Peyer's patch (tissue), 4 donors: ENCODE data around the gene C12orf54. TPM values are rescaled to one million over a fixed set of nuclear protein-coding genes. Genes with fewer than 3 reads are reported as not detected.
"Not testable (repeated sequence)": the region's sequence is repeated elsewhere in the genome, so short reads cannot be mapped to it uniquely, and the experiment has no call there.

Source experiments
- DNase-seq, 3 donors: peaks; one replicate each; pipeline ENCODE4 v3.0.0-alpha.2; 2017 to 2019
- H3K27ac ChIP-seq, 4 donors: fragments of 200-600 bp; sonication (generic); one replicate each; pipeline ENCODE4 v1.5.1; 2016 to 2019
- H3K27me3 ChIP-seq, 2 donors: fragments of 200-600 bp; sonication (generic); one replicate each; pipeline ENCODE4 v1.5.1; 2019
- H3K36me3 ChIP-seq, 3 donors: fragments of 200-600 bp; sonication (generic); one replicate each; pipeline ENCODE4 v1.5.1; 2016 to 2019
- H3K4me1 ChIP-seq, 4 donors: fragments of 200-600 bp; sonication (generic); one replicate each; pipeline ENCODE4 v1.5.1; 2016 to 2019
- H3K4me3 ChIP-seq, 4 donors: fragments of 200-600 bp; sonication (generic); 1 replicate in 3 of 4; 2 replicates in 1 of 4; pipeline ENCODE4 v1.5.1; 2016 to 2019; ENCODE audit warnings: mild to moderate bottlenecking in 1 of 4
- H3K9me3 ChIP-seq, 4 donors: fragments of 200-600 bp; sonication (generic); one replicate each; pipeline ENCODE4 v1.5.1; 2016 to 2019; ENCODE audit warnings: mild to moderate bottlenecking in 1 of 4
- POLR2A ChIP-seq, 2 donors: fragments of 450-650 bp; IDR thresholded peaks; one replicate each; pipeline ENCODE4 v1.5.1; 2017; ENCODE audit warnings: antibody characterized with exemption in 2 of 2, mild to moderate bottlenecking in 2 of 2, moderate library complexity in 2 of 2
- total RNA-seq, 4 donors: library from RNA; depleted of rRNA; stranded (reverse); fragments of >200 nt; gene quantifications; one replicate each; pipeline ENCODE4 v1.1.0, GENCODE V29; 2016
- TF ChIP-seq, protein P1 (sequence below), 6 experiments: fragments of 450-650 bp in 4 of 6; fragments of 200-600 bp in 2 of 6; sonication (generic) in 1 of 6; IDR thresholded peaks; one replicate each; pipeline ENCODE4 v1.5.1; 2017 to 2019; ENCODE audit warnings: antibody characterized with exemption in 6 of 6, mild to moderate bottlenecking in 3 of 6, moderate library complexity in 1 of 6

C12orf54 gene
- total RNA-seq, 4 donors from 2014 or later, result 2.8 TPM; not detected in 3

DNA sequence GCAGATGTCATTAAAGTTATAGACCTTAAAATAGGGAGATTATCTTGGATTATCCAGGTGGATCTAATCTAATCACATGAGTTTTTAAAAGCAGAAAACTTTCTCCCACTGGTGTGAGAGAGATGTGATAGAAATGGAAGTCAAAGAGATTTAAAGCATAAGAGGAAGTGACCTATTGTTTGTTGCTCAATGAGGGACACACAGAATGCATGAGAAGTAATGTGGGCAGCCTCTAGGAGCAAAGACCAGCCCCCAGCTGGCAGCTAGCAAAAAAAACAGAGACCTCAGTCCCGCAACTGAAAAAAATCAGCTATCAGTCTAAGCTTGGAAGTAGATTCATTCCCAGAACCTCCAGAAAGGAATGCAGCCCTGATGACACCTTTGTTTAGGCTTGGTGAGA, 34.5 kb upstream of the C12orf54 start:
- TF ChIP-seq POLR2A (IDR thresholded peaks at IDR 0.05), result no peak
- TF ChIP-seq, protein P1, sequence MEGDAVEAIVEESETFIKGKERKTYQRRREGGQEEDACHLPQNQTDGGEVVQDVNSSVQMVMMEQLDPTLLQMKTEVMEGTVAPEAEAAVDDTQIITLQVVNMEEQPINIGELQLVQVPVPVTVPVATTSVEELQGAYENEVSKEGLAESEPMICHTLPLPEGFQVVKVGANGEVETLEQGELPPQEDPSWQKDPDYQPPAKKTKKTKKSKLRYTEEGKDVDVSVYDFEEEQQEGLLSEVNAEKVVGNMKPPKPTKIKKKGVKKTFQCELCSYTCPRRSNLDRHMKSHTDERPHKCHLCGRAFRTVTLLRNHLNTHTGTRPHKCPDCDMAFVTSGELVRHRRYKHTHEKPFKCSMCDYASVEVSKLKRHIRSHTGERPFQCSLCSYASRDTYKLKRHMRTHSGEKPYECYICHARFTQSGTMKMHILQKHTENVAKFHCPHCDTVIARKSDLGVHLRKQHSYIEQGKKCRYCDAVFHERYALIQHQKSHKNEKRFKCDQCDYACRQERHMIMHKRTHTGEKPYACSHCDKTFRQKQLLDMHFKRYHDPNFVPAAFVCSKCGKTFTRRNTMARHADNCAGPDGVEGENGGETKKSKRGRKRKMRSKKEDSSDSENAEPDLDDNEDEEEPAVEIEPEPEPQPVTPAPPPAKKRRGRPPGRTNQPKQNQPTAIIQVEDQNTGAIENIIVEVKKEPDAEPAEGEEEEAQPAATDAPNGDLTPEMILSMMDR (IDR thresholded peaks at IDR 0.05), result no peak
- no peak for DNase-seq
- no peaks in the 10 kb centered on the region for H3K36me3 ChIP-seq
- no peak overlapping the region for H3K27ac ChIP-seq
- no peaks in the 10 kb centered on the region for H3K27me3 ChIP-seq
- no peak overlapping the region for H3K4me3 ChIP-seq
- H3K9me3 ChIP-seq, result no peaks in the 10 kb centered on the region
- H3K4me1 ChIP-seq, result no peaks in the 10 kb centered on the region

DNA sequence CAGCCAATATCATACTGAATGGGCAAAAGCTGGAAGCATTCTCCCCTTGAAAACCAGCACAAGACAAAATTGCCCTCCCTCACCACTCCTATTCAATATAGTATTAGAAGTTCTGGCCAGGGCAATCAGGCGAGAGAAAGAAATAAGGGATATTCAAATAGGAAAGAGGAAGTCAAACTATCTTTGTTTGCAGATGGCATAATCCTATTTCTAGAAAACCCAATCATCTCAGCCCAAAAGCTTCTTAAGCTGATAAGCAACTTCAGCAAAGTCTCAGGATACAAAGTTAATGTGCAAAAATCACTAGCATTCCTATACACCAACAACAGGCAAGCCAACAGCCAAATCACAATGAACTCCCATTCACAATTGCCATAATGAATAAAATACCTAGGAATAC, 30.9 kb upstream of the C12orf54 start:
- no peak for TF ChIP-seq POLR2A (IDR thresholded peaks at IDR 0.05)
- TF ChIP-seq, protein P1 (IDR thresholded peaks at IDR 0.05), result no peak
- H3K36me3 ChIP-seq, result no peaks in the 10 kb centered on the region
- no peak for DNase-seq

DNA sequence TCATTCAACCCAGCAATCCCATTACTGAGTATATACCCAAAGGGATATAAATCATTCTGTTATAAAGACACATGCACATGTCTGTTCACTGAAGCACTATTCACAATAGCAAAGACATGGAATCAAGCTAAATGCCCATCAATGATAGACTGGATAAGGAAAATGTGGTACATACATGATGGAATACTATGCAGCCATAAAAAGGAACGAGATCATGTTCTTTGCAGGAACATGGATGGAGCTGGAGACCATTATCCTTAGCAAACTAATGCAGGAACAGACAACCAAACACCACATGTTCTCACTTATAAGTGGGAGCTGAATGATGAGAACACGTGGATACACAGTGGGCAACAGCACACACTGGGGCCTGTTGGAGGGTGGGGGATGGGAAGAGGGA, 29.3 kb upstream of the C12orf54 start:
- not testable (repeated sequence) for H3K27ac ChIP-seq, H3K27me3 ChIP-seq, H3K4me1 ChIP-seq, H3K4me3 ChIP-seq, H3K36me3 ChIP-seq, DNase-seq, H3K9me3 ChIP-seq

More for the DNA sequence above, 30.9 kb upstream of the C12orf54 start:
- Histone ChIP-seq H3K4me3 (no peak overlapping the region), H3K9me3 (no peaks in the 10 kb centered on the region), H3K4me1 (no peaks in the 10 kb centered on the region), H3K27me3 (no peaks in the 10 kb centered on the region), H3K27ac (no peak overlapping the region)

DNA sequence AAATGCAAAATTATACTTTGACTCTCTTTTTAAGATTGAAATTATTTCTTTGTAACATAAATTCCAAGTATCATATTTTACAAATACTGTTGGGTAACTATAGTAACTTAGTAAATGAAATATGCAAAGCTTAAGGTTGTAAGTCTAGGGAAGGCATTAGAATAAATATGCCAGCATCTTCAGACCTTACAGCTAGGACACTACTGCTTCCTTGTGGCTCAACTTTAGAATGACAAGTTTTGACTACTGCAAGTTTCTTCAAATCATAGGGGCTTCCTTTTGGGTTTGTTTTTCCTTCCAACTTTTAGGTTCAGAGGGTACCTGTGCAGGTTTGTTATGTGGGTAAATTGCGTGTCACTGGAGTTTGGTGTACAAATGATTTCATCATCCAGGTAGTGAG, 27.6 kb upstream of the C12orf54 start:
- Histone ChIP-seq H3K36me3 (no peaks in the 10 kb centered on the region), H3K27me3 (no peaks in the 10 kb centered on the region), H3K9me3 (no peaks in the 10 kb centered on the region), H3K4me1 (no peaks in the 10 kb centered on the region), H3K27ac (no peak overlapping the region), H3K4me3 (no peak overlapping the region)
- no peak for DNase-seq
- no peak for TF ChIP-seq POLR2A (IDR thresholded peaks at IDR 0.05)
- TF ChIP-seq, protein P1 (IDR thresholded peaks at IDR 0.05), result peak in 4 of 6 experiments; percentile 7 to 33 (median 14)

DNA sequence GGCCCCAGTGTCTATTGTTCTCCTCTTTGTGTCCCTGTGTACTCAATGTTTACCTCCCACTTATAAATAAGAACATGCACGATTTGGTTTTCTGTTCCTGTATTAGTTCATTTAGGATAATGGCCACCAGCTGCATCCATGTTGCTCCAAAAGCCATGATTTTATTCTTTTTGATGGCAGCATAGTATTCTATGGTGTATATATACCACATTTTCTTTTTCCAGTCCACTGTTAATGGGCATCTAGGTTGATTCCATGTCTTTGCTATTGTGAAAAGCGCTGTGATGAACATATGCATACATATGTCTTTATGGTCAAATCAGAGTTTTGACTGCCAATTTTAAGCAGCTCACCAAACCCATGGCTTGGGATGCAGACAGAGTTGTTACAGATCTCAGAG, 27.2 kb upstream of the C12orf54 start:
- no peak for DNase-seq
- Histone ChIP-seq H3K27me3 (no peaks in the 10 kb centered on the region), H3K4me3 (no peak overlapping the region), H3K27ac (no peak overlapping the region), H3K36me3 (no peaks in the 10 kb centered on the region), H3K4me1 (no peaks in the 10 kb centered on the region), H3K9me3 (no peaks in the 10 kb centered on the region)
- TF ChIP-seq POLR2A (IDR thresholded peaks at IDR 0.05), result no peak
- TF ChIP-seq, protein P1 (IDR thresholded peaks at IDR 0.05), result no peak

DNA sequence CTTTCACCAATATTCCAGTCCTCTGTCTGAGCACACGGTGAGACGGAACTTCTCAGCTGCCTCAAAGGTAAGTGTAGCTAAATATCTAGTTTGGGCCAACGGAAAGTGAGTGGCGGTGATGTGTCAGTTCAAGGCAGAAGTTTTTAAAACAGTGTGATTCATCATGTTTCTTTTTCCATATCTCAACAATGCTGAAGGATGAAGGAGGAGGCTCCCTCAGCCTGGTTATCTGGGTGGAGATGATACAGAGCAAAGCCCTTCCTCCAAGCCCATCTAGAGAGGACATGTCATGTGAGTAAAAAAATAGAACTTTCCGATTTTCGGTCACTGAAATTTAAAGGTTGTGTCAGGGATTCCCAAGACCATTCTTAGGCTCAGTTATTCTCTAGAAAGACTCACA, 23.0 kb upstream of the C12orf54 start:
- Histone ChIP-seq H3K4me3 (no peak overlapping the region), H3K9me3 (no peaks in the 10 kb centered on the region), H3K27ac (no peak overlapping the region), H3K4me1 (no peaks in the 10 kb centered on the region), H3K36me3 (no peaks in the 10 kb centered on the region), H3K27me3 (no peaks in the 10 kb centered on the region)
- DNase-seq, result no peak
- TF ChIP-seq POLR2A (IDR thresholded peaks at IDR 0.05), result no peak
- TF ChIP-seq, protein P1 (IDR thresholded peaks at IDR 0.05), result no peak

DNA sequence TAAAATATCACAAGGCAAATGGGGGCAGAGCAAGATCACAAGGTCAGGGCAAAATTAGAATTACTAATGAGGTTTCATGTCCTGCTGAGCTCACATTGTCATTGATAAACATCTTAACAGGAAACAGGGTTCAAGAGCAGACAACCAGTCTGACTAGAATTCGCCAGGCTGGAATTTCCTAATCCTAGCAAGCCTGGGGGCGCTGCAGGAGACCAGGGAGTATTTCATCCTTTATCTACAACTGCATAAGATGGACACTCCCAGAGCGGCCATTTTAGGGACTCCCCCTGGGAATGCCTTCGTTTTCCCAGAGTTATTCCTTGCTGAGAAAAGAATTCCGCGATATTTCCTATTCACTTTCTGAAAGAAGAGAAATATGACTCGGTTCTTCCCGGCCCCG, 13.3 kb upstream of the C12orf54 start:
- H3K4me1 ChIP-seq, H3K27ac ChIP-seq, DNase-seq, H3K36me3 ChIP-seq, H3K4me3 ChIP-seq, H3K27me3 ChIP-seq, H3K9me3 ChIP-seq: not testable (repeated sequence)
